ENCODE data around the gene NAPA.

NAPA gene

GRCh38 chr19:47464675-47465419 is 50.0 kb downstream of the NAPA start:
- DNase-seq (ENCODE audit: low spot score): no peak

GRCh38 chr19:47461876-47462275 is 53.0 kb downstream of the NAPA start:
- no peak for DNase-seq (ENCODE audit: low spot score)

DNA sequence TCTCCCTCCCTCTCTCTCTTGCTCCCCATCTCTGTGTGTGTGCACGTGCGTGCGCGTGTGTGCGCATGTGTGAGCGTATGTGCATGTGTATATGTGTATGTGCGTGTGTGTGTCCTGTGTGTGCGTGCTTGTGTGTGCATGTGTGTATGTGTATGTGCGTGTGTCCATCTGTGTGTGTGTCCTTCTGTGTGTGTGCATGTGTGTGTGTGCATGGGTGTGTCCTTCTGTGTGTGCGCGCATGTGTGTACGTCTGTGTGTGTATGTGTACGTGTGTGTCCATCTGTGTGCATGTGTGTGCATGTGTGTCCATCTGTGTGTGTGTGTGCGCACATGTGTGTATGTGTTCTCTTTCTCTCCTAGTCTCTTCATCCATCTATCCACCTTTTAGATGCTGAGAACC is 55.4 kb downstream of the NAPA start:
- DNase-seq (ENCODE audit: low spot score): no peak

DNA sequence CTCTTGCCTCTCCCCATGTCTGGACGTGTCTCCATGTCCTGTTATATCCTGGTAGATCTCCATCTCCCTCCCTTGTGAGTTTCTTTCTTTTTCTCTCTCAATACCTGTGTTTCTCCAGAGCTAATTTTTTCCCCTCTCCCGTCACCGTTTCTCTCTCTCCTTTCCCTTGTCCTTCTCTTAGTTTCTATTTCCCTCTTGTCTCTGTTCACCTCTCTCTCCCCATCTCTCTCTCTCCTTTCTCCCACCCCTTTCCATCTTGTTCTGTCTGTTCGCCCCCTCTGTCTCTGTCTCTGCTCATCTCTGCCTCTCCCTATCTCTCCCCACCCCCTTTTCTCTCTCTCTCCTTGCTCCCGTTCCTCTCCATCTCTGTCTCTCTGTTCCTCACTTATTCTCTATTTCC is 56.2 kb downstream of the NAPA start:
- DNase-seq (ENCODE audit: low spot score): no peak

DNA sequence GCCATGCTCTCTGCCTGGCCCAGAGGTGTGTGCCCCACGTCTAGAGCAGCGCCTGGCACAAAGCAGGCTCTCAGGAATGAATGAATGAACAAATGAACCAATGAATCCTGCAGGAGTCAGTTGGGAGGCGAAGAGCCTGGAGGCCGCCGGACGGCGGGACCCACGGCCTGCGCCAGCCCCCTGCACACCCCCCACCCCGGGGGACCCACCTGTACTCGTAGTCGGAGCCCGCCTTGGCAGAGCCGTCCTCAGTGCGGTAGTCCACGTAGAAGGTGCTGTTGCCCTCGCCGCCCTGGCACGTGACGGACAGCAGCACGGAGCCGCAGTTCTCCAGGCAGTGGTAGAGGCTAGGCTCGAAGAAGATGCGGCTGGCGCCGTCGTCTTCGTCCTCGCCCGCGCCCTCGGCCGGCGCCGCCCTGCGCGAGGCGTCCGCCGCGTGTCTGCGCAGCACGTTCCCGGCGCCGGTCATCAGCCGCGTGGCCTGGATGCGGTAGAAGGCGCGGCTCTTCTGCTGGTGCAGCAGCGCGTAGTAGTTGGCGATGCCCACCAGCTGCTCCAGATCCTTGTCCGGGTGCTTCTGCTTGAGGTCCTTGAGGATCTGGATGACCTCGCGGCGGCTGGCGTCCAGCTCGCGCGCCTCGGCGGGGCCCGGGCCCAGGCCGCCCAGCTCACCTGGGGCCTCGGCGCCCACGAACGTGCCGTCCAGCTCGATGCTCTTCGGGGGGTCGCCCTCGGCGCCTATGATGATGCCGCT is 58.0 kb downstream of the NAPA start:
- DNase-seq (ENCODE audit: low spot score): no peak

DNA sequence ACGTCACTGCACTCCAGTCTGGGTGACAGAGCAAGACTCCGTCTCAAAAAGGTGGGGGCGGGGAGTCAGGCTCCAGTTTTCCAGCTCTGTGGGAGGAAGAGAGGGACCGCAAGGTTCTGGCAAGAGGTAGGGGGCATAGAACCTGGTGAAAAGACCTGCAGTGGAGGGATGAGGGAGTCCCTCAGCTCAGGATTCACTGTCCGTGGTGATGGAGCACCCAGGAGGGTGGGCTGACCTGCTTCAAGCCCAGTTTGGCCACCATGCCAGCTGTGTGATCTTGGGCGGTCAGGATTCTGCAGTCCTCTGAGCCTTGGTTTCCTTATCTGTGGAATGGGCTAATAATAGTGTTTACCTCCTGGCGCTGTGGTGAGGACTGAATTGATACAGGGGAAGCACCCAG is 64.4 kb downstream of the NAPA start:
- DNase-seq (ENCODE audit: low spot score): no peak

GRCh38 chr19:47448360-47448727 is 66.5 kb downstream of the NAPA start:
- DNase-seq (ENCODE audit: low spot score): no peak

- peak; percentile 65 for DNase-seq (ENCODE audit: low spot score)
These were observed 67.1 kb downstream of the NAPA start for GRCh38 chr19:47447470-47448359.

GRCh38 chr19:47446534-47447469 is 68.1 kb downstream of the NAPA start:
- peak; percentile 43 for DNase-seq (ENCODE audit: low spot score)

GRCh38 chr19:47445937-47446402 is 68.9 kb downstream of the NAPA start:
- no peak for DNase-seq (ENCODE audit: low spot score)

DNA sequence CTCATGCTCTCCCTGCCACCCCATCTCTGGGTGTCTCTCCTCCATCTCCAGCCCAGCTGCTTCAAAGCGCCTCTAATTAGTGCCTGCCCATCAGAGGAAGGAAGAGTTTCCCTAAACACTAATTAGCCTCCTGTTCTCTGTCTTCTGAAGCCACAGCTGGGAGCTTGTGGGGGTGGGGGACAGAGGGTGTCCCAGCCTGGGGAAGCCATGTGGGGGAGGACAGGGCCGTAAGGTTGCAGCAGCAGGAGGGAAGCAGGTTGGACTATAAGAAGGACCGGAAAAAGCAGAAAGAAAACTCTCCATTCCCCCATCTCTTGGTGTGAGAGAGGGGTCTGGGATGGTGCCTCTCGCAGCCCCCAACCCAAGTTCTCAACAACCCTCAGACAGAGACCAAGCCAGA is 69.3 kb downstream of the NAPA start:
- DNase-seq (ENCODE audit: low spot score): no peak

- DNase-seq (ENCODE audit: low spot score): no peak
These were observed 70.5 kb downstream of the NAPA start for GRCh38 chr19:47444388-47444821.

GRCh38 chr19:47443331-47443730 is 71.5 kb downstream of the NAPA start:
- no peak for DNase-seq (ENCODE audit: low spot score)

- no peak for DNase-seq (ENCODE audit: low spot score)
These were observed 76.1 kb downstream of the NAPA start for GRCh38 chr19:47438793-47439220.
